Prostate gland (tissue), 2 donors: ENCODE measurements around the gene ADK. TPM values are rescaled to one million over a fixed set of nuclear protein-coding genes. Genes with fewer than 3 reads are reported as not detected.

Source experiments
- DNase-seq: peaks from one replicate; pipeline ENCODE4 v3.0.0-alpha.2; 2019; ENCODE audit warnings: low spot score
- H3K27ac ChIP-seq, 2 donors: fragments of 200-600 bp; sonication (generic); 2 replicates each; pipeline ENCODE4 v1.5.1; 2017 to 2019
- H3K27me3 ChIP-seq: fragments of 200-600 bp; sonication (generic); replicated peaks from 2 replicates; pipeline ENCODE4 v1.5.1; 2019; ENCODE audit not compliant: insufficient read depth
- H3K36me3 ChIP-seq, 2 donors: fragments of 200-600 bp; sonication (generic); 1 replicate in 1 of 2; 2 replicates in 1 of 2; pipeline versions ENCODE4 v1.5.1 to v1.8.1; 2017 to 2019
- H3K4me1 ChIP-seq: fragments of 200-600 bp; sonication (generic); replicated peaks from 2 replicates; pipeline ENCODE4 v1.5.1; 2019
- H3K4me3 ChIP-seq, 2 donors: fragments of 200-600 bp; sonication (generic); 2 replicates each; pipeline ENCODE4 v1.5.1; 2017 to 2019
- H3K9me3 ChIP-seq: fragments of 200-600 bp; sonication (generic); 2 replicates; pipeline ENCODE4 v1.5.1; 2017
- POLR2A ChIP-seq: fragments of 450-650 bp; IDR thresholded peaks from one replicate; pipeline ENCODE4 v1.6.1; 2016; ENCODE audit warnings: antibody characterized with exemption, mild to moderate bottlenecking
- POLR2AphosphoS5 ChIP-seq: sonication (generic); formaldehyde crosslinking; IDR thresholded peaks from one replicate; pipeline ENCODE4 v1.6.1; 2017; ENCODE audit warnings: antibody characterized with exemption
- WGBS: methylation state at CpG from one replicate; pipeline ENCODE4 v1.1.5; 2018; 5-methylcytosine and 5-hydroxymethylcytosine counted together
- intact Hi-C: fragments of 100-400 bp; cut with DNase I; formaldehyde crosslinking; loops from one replicate; pipeline ENCODE4 v1.14.2; 2022
- total RNA-seq, 2 donors: library from RNA; depleted of rRNA; stranded (reverse); fragments of >200 nt; gene quantifications; one replicate each; pipeline ENCODE4 v1.1.0, GENCODE V29; 2016
- TF ChIP-seq, protein P1 (sequence below), 4 experiments: fragments of 200-600 bp in 2 of 4; fragments of 450-650 bp in 2 of 4; sonication (generic) in 2 of 4; IDR thresholded peaks; 1 replicate in 3 of 4; 2 replicates in 1 of 4; pipeline ENCODE4 v1.5.1; 2016 to 2019; ENCODE audit warnings: antibody characterized with exemption in 4 of 4, mild to moderate bottlenecking in 2 of 4, moderate library complexity in 2 of 4

ADK gene
- total RNA-seq, 2 donors from 2014 or later, result 34.1 to 42.5 TPM

DNA sequence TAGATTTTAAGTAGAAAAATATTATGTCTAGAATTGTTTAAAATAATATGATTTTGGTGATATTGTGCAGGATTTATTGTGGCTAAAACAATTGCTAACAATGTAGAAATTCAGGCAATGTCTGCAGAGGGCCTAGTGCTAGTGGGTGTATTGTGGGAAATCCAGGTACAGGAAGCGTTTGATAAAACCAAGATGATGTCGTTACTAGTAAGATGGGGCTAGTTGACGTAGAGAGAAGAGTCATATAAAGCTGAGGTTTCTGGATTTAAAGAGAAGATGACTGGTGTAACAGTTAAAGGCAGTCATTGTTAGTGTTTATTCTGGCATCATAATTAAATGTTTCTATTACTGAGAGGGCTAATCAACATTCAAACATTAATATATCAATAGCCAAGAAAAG, 43.5 kb downstream of the ADK start:
- Histone ChIP-seq H3K4me3 (no peak overlapping the region), H3K27ac (no peak overlapping the region), H3K27me3 (no peaks in the 10 kb centered on the region), H3K9me3 (no peaks in the 10 kb centered on the region), H3K4me1 (peaks cover 3% of the 10 kb centered on the region), H3K36me3 (no peaks in the 10 kb centered on the region)
- TF ChIP-seq POLR2A (no peak), POLR2AphosphoS5 (no peak)
- TF ChIP-seq, protein P1, sequence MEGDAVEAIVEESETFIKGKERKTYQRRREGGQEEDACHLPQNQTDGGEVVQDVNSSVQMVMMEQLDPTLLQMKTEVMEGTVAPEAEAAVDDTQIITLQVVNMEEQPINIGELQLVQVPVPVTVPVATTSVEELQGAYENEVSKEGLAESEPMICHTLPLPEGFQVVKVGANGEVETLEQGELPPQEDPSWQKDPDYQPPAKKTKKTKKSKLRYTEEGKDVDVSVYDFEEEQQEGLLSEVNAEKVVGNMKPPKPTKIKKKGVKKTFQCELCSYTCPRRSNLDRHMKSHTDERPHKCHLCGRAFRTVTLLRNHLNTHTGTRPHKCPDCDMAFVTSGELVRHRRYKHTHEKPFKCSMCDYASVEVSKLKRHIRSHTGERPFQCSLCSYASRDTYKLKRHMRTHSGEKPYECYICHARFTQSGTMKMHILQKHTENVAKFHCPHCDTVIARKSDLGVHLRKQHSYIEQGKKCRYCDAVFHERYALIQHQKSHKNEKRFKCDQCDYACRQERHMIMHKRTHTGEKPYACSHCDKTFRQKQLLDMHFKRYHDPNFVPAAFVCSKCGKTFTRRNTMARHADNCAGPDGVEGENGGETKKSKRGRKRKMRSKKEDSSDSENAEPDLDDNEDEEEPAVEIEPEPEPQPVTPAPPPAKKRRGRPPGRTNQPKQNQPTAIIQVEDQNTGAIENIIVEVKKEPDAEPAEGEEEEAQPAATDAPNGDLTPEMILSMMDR (IDR thresholded peaks at IDR 0.05), result no peak
- intact Hi-C loops, result no loop called here
- DNase-seq, result no peak
- WGBS, result 77% methylated on average over 3 of the region's 3 CpGs

- WGBS, result 65% methylated on average over 3 of the region's 3 CpGs
- Histone ChIP-seq H3K27ac (no peak overlapping the region), H3K27me3 (no peaks in the 10 kb centered on the region), H3K9me3 (no peaks in the 10 kb centered on the region), H3K4me3 (no peak overlapping the region), H3K36me3 (no peaks in the 10 kb centered on the region), H3K4me1 (peaks cover 3% of the 10 kb centered on the region)
- DNase-seq, result no peak
- TF ChIP-seq POLR2AphosphoS5 (no peak), POLR2A (no peak)
- TF ChIP-seq, protein P1 (IDR thresholded peaks at IDR 0.05), result no peak
- intact Hi-C loops, result no loop called here
Observed at GRCh38 chr10:74194999-74195398, 44.0 kb downstream of the ADK start.

DNA sequence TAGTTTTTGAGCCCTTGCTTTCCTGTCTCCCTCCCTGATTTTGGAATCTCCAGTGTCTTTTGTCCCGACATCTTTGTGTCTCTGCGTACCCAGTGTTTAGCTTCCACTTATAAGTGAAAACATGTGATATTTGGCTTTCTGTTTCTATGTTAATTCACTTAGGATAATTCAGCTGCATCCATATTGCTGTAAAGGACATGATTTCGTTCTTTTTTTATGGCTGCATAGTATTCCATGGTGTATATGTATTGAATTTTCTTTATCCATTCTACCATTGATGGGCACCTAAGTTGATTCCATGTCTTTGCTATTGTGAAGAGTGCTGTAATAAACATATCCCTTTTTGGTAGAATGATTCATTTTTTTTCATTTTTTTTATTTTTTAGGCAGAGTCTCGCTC, 48.3 kb downstream of the ADK start:
- Histone ChIP-seq H3K4me3 (no peak overlapping the region), H3K27ac (no peak overlapping the region), H3K27me3 (no peaks in the 10 kb centered on the region), H3K9me3 (no peaks in the 10 kb centered on the region), H3K36me3 (no peaks in the 10 kb centered on the region), H3K4me1 (no peaks in the 10 kb centered on the region)
- DNase-seq, result no peak
- intact Hi-C loops, result no loop called here
- TF ChIP-seq POLR2AphosphoS5, result no peak
- TF ChIP-seq POLR2A, result no peak
- TF ChIP-seq, protein P1 (IDR thresholded peaks at IDR 0.05), result no peak
- WGBS, result 99% methylated on average over 4 of the region's 4 CpGs

- H3K9me3 ChIP-seq, result no peaks in the 10 kb centered on the region
- no peaks in the 10 kb centered on the region for H3K36me3 ChIP-seq
- 73% methylated on average over 2 of the region's 2 CpGs for WGBS
- no peak overlapping the region for H3K27ac ChIP-seq
- no peak overlapping the region for H3K4me3 ChIP-seq
- H3K27me3 ChIP-seq, result no peaks in the 10 kb centered on the region
- H3K4me1 ChIP-seq, result no peaks in the 10 kb centered on the region
- intact Hi-C loops, result no loop called here
- TF ChIP-seq, protein P1 (IDR thresholded peaks at IDR 0.05), result no peak
- TF ChIP-seq POLR2A (no peak), POLR2AphosphoS5 (no peak)
- no peak for DNase-seq
Observed at GRCh38 chr10:74202356-74202755, 51.3 kb downstream of the ADK start.

GRCh38 chr10:74206746-74207145, 55.7 kb downstream of the ADK start:
- Histone ChIP-seq H3K27ac (peak overlapping the region; percentile 41 to 73), H3K36me3 (no peaks in the 10 kb centered on the region), H3K4me1 (no peaks in the 10 kb centered on the region), H3K27me3 (no peaks in the 10 kb centered on the region), H3K9me3 (no peaks in the 10 kb centered on the region), H3K4me3 (no peak overlapping the region)
- TF ChIP-seq POLR2A (no peak), POLR2AphosphoS5 (peak; percentile 72)
- 44% methylated on average over 6 of the region's 6 CpGs for WGBS
- intact Hi-C loops, result no loop called here
- DNase-seq, result peak; percentile 64
